AG20443 (cell line): ENCODE data around the gene IGF2R.
A peak's percentile ranks its signal among the peaks of the same experiment; 100 is the strongest.
"Not testable (repeated sequence)": the region's sequence is repeated elsewhere in the genome, so short reads cannot be mapped to it uniquely, and the experiment has no call there.

Experiments used
- DNase-seq: peaks from one replicate; pipeline ENCODE4 v3.0.0; 2012; ENCODE audit warnings: low spot score, mixed read lengths

The IGF2R gene

GRCh38 chr6:159997498-159998101 is 28.7 kb downstream of the IGF2R start:
- no peak for DNase-seq

GRCh38 chr6:159998538-159998937 is 29.7 kb downstream of the IGF2R start:
- no peak for DNase-seq

- no peak for DNase-seq
Observed at GRCh38 chr6:159999240-159999671, 30.4 kb downstream of the IGF2R start.

GRCh38 chr6:160000280-160000704 is 31.4 kb downstream of the IGF2R start:
- DNase-seq, result no peak

- not testable (repeated sequence) for DNase-seq
Observed at GRCh38 chr6:160000893-160001427, 32.1 kb downstream of the IGF2R start.

GRCh38 chr6:160002882-160003281 is 34.0 kb downstream of the IGF2R start:
- no peak for DNase-seq

- no peak for DNase-seq
Observed at GRCh38 chr6:160004018-160004417, 35.1 kb downstream of the IGF2R start.

- no peak for DNase-seq
Observed at GRCh38 chr6:160004419-160005175, 35.7 kb downstream of the IGF2R start.

- no peak for DNase-seq
Observed at GRCh38 chr6:160005211-160005610, 36.3 kb downstream of the IGF2R start.

GRCh38 chr6:160005861-160006540 is 37.1 kb downstream of the IGF2R start:
- DNase-seq, result peak; percentile 76

- no peak for DNase-seq
Observed at GRCh38 chr6:160007145-160007544, 38.3 kb downstream of the IGF2R start.

GRCh38 chr6:160007611-160008010 is 38.7 kb downstream of the IGF2R start:
- DNase-seq, result no peak

GRCh38 chr6:160010067-160010466 is 41.2 kb downstream of the IGF2R start:
- DNase-seq, result peak; percentile 75

GRCh38 chr6:160013987-160014868 is 45.3 kb downstream of the IGF2R start:
- DNase-seq, result no peak

GRCh38 chr6:160014869-160015182 is 45.9 kb downstream of the IGF2R start:
- no peak for DNase-seq

- DNase-seq, result no peak
Observed at GRCh38 chr6:160015778-160016684, 47.1 kb downstream of the IGF2R start.

- DNase-seq, result no peak
Observed at GRCh38 chr6:160022101-160022500, 53.2 kb downstream of the IGF2R start.

GRCh38 chr6:160022793-160023192 is 53.9 kb downstream of the IGF2R start:
- DNase-seq, result no peak

- no peak for DNase-seq
Observed at GRCh38 chr6:160024152-160024551, 55.3 kb downstream of the IGF2R start.

- DNase-seq, result no peak
Observed at GRCh38 chr6:160027076-160027475, 58.2 kb downstream of the IGF2R start.

- no peak for DNase-seq
Observed at GRCh38 chr6:160027931-160028330, 59.0 kb downstream of the IGF2R start.
